GM13977 (cell line): ENCODE measurements around the gene HSPA2.

Experiments
- DNase-seq: peaks from one replicate; pipeline ENCODE4 v3.0.0; 2012; ENCODE audit warnings: low spot score
- in situ Hi-C: fragments of 300-500 bp; cut with MboI; formaldehyde crosslinking; loops from one replicate; pipeline ENCODE4 v1.12.0; 2022; ENCODE audit warnings: low sequenced_read_pairs, low pct_unique_long_range_greater_than_20kb, mixed read lengths, inconsistent platforms; ENCODE audit not compliant: unreplicated experiment
- TF ChIP-seq, protein P1 (sequence below): IDR thresholded peaks from 2 replicates; pipeline ENCODE4 v1.5.1; 2012; ENCODE audit warnings: mild to moderate bottlenecking, control low read depth; ENCODE audit not compliant: insufficient read depth; ENCODE audit errors: extremely low read depth, missing control alignments

Gene HSPA2

DNA sequence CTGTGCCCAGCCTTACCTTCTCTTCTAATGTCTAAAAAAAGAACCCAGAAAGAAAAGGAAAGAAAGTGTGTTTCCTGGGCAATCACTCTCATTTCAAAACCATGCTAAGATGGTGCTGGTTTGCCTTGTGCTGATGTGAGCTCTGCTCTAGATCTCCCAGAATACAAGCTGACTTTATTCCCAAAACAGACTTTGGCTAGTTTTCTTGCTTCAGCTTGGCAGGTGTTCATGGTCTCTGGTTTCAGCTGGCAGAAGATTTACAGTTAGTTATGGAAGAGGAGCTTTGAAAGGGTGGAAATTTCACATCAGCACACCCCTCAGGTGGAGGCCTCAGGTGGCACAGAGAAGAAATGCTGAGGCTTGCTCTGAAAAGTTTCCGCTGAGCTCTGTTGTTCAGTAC is 43.6 kb downstream of the HSPA2 start:
- in situ Hi-C loops: no loop called here
- no peak for DNase-seq
- TF ChIP-seq, protein P1, sequence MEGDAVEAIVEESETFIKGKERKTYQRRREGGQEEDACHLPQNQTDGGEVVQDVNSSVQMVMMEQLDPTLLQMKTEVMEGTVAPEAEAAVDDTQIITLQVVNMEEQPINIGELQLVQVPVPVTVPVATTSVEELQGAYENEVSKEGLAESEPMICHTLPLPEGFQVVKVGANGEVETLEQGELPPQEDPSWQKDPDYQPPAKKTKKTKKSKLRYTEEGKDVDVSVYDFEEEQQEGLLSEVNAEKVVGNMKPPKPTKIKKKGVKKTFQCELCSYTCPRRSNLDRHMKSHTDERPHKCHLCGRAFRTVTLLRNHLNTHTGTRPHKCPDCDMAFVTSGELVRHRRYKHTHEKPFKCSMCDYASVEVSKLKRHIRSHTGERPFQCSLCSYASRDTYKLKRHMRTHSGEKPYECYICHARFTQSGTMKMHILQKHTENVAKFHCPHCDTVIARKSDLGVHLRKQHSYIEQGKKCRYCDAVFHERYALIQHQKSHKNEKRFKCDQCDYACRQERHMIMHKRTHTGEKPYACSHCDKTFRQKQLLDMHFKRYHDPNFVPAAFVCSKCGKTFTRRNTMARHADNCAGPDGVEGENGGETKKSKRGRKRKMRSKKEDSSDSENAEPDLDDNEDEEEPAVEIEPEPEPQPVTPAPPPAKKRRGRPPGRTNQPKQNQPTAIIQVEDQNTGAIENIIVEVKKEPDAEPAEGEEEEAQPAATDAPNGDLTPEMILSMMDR: no peak

DNA sequence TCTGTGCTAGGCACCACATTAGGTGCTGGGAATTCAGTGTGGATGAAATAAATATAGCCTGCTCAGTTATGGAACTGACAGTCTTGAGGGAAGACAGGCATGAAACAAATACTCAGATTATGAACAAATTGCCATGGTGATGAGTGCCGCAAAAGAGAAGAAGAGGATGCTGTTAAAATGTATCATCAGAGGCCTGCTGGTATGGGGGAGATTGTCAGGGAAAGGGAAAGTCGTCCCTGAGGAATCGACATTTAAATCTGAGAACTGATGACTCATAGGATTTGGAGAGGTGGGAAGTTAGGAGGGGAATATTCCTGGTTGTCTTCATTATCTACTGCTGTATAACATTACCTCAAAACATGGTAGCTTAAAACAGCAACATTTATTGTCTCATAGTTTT is 51.3 kb downstream of the HSPA2 start:
- TF ChIP-seq, protein P1: no peak
- in situ Hi-C loops: no loop called here

More for the DNA sequence above, 51.3 kb downstream of the HSPA2 start:
- DNase-seq: no peak
